GM18909 (cell line): ENCODE data around the gene UBE2D2.

ENCODE experiments used
- ATAC-seq: cut with Tn5 transposase; IDR thresholded peaks from one replicate; pipeline ENCODE4 v1.9.1; 2021; ENCODE audit warnings: mild to moderate bottlenecking; ENCODE audit not compliant: unreplicated experiment, poor library complexity

UBE2D2 gene

GRCh38 chr5:139669662-139670368 is 108.7 kb downstream of the UBE2D2 start:
- ATAC-seq = no peak

DNA sequence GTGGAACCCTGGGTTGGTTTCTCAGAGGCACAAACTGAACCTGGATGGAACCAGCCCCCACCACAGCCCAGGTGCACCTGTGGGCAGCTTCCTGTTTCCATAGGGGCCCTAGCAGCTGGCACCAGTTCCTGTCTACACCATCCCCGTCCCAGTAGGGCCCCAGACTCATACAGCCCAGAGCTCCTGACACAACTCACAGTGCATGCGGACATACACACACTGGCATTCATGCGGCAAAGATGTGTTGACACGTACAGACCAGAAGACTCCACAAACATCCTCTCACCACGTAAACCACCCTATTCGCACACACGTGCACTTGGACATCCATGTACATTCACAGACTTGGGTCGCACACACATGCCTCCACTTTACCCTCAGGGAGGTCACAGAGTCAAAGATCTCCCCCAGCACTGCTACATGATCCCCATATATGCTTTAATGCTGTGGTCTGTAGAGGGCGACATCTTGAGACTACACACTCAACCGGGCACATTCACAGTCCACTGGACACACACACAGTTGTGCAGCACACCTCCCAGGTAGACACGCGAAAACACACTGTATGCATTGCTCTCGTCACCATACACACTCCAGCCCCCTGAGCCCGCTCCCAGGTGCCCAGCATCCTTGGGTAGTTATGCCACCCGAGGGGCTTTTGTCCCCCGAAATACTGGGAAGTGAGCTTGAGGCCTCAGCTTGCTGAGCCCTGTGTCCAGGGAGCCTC is 109.4 kb downstream of the UBE2D2 start:
- ATAC-seq = peak; percentile 66

GRCh38 chr5:139671096-139671841 is 110.1 kb downstream of the UBE2D2 start:
- ATAC-seq = no peak

- ATAC-seq = no peak
These were observed 114.1 kb downstream of the UBE2D2 start for GRCh38 chr5:139675213-139675612.

GRCh38 chr5:139675825-139676224 is 114.7 kb downstream of the UBE2D2 start:
- no peak for ATAC-seq

GRCh38 chr5:139676406-139676805 is 115.3 kb downstream of the UBE2D2 start:
- no peak for ATAC-seq

- ATAC-seq = no peak
These were observed 116.0 kb downstream of the UBE2D2 start for GRCh38 chr5:139676951-139677735.
